ENCODE results near the gene NEMP1.

- TF ChIP-seq CTCF (IDR thresholded peaks at IDR 0.05) (no peak), POLR2A (IDR thresholded peaks at IDR 0.05) (no peak), EP300 (IDR thresholded peaks at IDR 0.05) (no peak), POLR2AphosphoS5 (IDR thresholded peaks at IDR 0.05) (no peak)
These were observed 34.1 kb downstream of the NEMP1 start for GRCh38 chr12:57044468-57044867.
